Measurements from ENCODE around the gene SIAH1.
A peak's percentile ranks its signal among the peaks of the same experiment; 100 is the strongest.
"Not testable (repeated sequence)": the region's sequence is repeated elsewhere in the genome, so short reads cannot be mapped to it uniquely, and the experiment has no call there.

The SIAH1 gene, protein sequence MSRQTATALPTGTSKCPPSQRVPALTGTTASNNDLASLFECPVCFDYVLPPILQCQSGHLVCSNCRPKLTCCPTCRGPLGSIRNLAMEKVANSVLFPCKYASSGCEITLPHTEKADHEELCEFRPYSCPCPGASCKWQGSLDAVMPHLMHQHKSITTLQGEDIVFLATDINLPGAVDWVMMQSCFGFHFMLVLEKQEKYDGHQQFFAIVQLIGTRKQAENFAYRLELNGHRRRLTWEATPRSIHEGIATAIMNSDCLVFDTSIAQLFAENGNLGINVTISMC

DNA sequence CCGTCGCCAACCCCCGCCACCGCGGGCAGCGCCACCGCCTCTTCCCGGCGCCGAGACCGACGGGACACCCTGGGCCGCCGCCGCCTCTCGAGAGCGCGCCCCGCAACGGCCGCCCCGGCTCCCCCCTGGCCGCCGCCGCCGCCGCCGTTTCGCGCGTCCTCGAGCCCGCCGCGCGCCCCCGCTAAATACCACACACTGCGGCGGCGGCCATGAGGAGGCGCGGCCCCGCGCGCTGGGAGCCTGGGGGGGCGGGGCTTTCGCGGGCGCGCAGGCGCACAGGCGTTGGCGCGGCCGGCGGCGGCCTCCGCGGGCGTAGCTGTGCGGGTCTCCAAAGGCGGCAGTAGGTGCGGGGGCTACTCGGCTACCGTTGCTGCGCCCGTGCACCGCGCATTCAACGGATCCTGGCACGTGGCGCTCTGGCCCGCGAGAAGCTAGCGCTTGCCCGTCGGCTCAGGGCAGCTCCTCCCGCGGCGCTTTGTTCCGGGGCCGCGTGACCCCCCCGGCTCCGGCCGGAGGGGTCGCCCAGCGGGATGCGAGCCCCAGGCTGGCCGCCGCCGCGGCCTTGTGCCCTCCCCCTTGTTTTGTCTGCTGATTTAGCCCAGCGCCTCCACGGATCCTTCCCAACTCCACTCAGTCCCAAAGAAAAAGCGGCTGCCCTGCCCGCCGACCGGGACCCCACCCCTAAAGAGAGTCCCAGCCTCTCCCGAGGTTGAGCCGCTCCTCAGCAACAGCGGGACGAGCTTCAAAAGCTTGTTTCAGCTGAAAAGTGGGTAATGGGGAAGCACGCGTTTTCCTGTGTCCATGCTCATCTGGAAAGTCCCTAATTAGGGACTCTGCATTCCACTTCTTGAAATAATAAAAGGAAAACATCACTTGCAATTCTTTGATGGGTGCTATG is at the start of gene SIAH1:
SIAH1 (minus strand) TSS at position 161 of the 898 bp plus-strand sequence. CDS start 22,985 bp downstream, outside the sequence.
- DNase-seq (ENCODE audit: low read depth in 3 of 3) = peak; percentile 64 to 85 (median 71)

DNA sequence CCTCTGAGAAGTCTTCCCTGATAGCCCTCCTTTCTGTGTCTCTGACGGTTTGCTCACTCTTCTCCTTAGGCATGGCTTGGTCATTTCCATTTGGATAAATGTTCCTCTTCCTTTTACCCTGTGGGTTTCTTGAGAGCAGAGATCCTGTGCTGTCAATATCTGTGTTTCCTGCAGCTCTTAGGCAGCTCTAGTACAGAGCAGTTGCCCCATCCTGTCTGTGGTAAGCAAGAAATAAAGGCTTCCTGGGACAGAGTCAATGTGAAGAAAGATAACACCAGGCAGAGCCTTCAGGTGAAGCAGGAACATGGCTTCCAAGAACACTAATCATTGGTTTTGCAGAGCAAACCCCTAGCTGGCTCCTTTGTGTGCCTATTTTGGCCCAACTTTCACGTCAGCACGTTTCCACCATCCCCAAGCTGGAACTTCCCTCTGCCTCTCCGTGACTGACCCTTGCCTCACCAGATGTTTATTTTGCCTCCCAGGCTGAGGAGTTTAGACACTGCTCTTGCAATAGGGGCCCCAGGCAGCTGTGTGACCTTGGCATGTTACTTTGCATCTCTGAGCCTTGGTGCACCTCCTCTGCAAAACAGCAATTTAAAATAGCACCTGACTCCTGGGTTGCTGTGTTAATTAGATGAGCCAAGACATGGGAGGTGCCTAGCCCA is 49.6 kb upstream of the SIAH1 start:
- DNase-seq (ENCODE audit: low read depth in 3 of 3) = no peak

DNA sequence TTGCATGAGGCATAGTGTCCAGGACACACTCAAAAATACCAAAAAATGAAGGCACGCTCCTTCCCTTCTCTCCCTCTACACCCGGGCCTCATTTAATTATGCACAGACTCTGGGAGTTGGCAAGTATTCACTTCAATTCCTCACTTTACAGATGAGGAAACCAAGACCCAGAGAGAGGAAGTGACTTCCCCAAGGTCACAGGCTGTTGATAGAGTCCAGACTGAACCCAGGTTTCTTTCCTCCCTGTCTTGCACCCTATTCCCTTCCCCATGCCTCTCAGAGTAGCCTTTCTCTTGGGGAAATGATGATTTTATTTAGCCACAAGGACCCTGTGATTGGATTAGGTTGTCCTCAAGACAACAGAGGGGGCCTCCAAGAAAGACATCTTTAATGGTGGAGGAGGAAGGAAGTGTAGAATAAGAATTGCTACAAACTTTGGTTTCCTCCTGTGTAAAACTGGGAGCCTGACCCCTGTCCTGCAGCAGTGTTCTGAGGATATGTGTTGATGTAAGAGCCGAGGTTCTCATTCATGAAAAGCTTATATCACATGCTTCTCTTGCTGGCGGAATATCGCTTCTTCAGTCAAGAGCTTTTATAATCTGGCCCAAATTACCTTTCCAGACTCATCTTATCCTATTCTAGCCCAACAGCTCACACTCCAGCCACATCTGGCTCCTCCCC is 48.8 kb upstream of the SIAH1 start:
- DNase-seq (ENCODE audit: low read depth in 3 of 3) = no peak

DNA sequence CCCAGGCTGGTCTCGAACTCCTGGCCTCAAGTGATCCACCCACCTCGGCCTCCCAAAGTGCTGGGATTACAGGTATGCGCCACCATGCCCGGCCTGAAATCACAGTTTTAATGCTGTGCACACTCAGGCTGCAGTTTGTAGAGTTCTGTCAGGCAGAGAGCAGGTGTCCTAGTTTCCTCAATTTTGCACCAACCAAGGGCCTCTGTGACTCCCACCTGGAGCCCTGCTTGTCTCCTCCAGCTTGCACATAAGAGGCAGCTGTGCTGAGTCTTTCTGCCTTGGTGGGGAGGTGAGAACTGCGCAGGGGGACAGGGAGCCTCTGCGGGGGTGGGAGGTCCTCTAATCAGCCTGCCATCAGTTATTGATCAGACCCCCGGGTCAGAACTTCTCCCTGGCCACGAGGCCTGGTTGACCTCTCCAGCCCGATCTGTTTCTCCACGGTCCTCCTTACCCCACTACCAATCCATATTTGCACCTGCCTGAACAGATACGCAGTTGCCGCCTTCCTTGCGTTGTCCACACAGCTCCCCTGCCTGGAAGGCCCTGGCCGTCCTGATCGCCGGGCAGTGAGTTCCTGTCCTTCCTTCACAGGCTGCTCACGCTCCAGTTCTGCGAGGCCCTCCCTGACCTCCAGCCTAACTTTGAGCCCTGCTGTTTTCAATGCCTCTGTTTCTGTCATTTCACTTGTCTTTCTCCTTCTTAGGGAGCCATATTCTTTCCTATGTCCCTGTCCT is 48.1 kb upstream of the SIAH1 start:
- no peak for DNase-seq (ENCODE audit: low read depth in 3 of 3)

DNA sequence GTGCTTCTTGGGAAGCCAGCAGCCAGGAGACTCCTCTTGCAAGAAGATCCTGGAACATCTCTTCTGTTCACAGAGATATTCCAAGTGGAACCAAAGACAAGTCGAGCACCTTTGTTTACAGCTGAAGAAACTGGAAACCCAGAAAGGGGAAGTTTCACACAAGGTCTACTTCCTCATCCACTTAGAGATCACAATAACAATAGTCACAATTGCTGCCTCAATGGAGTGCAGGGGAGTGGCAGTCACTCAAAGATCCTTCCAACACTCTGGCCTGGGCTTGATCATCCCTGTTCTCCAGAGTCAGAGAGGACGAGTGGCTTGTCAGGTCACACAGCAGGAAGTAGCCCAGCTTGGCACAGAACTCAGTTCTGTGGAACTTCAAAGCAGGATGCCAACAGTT is 46.9 kb upstream of the SIAH1 start:
- DNase-seq (ENCODE audit: low read depth in 3 of 3) = no peak

DNA sequence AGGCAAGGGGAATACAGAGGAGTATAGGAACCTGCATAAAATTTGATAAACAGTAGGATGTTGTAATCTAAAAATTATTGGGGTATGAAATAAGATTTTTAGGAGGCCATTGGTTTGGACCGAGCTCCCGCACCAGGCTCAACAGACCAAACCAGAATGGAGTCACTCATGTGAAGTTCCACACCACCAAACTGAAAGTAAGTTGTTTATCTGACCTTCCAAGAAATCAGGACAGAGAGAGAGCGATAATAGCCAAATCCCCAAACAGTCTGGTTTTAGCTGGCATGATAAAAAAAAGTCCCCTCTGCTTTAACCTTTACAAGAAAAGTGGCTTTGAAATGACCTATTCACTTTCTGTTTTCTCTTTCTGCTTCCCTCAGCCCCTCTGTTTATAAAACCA is 45.7 kb upstream of the SIAH1 start:
- no peak for DNase-seq (ENCODE audit: low read depth in 3 of 3)

DNA sequence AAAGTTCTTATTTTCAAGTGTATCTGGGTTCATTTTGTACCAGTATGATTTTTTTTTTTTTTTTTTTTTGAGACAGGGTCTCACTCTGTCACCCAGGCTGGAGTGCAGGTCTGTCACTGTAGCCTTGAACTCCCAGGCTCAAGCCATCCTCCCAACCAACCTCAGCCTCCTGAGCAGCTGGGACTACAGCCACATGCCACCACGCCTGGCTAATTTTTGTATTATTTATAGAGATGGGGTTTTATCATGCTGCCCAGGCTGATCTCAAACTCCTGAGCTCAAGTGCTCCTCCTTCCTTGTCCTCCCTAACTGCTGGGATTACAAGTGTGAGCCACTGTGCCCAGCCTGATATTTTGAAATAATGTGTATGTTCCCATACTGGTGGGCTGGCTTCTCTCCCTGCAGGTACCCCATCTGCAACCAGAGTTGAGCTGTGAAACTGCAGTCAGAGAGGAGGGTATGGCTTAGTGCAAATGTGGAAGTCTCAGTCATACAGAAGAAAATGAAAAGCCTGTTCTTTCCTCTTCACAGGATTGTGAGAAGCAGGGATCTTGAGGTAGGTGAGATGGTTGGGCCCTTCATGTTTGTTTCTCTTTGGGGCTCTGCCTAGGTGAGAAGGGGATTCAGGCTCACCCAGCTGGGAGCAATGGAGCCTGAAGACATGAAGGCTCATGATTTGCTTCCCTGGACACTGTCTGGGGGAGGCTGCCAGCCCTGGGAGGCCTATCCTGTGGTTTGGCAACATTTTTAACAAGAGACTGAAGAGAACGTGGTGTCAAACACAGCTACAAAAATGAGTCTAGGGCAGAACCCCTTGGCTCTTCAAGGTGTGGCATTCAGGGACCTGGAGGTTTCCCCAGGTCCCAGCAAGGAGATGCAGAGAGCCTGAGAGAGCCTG is 41.3 kb upstream of the SIAH1 start:
- no peak for DNase-seq (ENCODE audit: low read depth in 3 of 3)

DNA sequence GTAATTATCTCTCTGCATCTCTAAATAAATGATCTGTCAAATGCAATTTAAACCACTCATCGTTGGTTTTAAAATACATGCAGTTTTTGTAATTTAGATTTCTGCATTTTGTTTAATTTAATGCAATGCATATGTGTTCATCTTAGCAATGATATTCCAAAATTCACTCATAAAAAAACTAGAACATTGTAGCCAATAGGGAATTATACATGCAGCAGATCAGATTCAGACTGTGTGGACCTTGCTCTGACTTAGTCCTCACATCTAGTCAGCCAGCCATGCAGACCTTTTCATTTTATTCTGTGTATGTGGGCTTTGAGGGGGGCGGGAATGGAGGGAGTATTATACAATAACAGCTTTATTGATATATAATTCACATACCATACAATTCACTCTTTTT is 37.3 kb upstream of the SIAH1 start:
- DNase-seq (ENCODE audit: low read depth in 3 of 3) = no peak

DNA sequence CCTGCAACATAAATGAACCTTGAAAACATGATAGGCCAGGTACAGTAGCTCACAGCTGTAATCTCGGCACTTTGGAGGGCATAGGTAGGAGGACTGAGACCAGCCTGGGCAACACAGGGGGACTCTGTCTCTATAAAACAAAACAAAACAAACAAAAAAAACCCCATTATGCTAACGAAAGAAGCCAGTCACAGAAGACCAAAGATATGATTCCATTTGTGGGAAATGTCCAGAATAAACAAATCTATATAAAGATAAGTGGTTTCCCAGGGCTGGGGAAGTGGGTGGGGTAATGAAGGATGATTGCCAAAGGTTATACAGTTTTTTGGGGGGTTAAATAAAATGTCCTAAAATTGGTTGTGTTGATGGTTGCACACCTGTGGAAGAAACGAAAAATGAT is 36.5 kb upstream of the SIAH1 start:
- no peak for DNase-seq (ENCODE audit: low read depth in 3 of 3)

DNA sequence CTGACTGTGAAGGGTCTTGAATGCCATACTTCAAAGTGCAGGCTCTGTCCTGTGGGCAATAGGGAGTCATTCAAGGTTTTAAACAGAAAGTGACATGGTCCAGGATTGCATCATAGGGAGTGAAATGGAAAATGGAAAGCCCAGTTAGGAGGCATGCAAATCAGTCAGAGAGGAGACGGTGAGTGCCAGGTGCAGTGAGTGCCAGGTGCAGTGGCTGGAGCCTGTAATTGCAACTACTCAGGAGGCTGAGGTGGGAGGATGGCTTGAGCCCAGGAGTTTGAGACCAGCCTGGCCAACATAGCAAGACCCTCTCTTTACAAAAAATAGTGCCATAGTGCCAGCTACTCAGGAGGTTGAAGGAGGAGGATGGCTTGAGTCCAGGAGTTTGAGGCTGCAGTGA is 35.2 kb upstream of the SIAH1 start:
- no peak for DNase-seq (ENCODE audit: low read depth in 3 of 3)

DNA sequence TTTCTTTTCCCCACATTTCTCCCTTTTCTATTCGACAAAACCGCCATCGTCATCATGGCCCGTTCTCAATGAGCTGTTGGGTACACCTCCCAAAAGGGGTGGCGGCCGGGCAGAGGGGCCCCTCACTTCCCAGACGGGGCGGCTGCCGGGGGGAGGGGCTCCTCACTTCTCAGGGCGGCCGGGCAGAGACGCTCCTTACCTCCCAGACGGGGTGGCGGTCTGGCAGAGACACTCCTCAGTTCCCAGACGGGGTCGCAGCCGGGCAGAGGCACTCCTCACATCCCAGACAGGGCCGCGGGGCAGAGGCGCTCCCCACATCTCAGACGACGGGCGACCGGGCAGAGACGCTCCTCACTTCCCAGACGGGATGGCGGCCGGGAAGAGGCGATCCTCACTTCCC is 31.4 kb upstream of the SIAH1 start:
- not testable (repeated sequence) for DNase-seq (ENCODE audit: low read depth in 3 of 3)

DNA sequence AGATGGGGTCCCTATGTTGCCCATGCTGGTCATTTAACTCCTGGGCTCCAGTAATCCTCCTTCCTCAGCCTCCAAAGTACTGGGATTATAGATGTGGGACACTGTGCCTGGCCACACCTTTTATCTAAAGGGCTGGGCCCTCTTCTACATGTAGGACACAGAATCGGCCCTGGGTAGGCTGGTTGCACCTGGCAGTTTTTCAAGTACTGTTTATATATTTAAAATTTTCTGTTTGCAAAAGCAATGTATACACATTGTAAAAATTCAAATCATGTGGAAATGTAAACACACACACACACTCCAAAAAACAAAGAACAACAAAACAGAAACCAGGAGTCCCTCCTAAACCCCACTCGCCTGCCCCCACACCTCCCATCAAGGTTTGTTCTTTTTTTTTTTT is 28.1 kb upstream of the SIAH1 start:
- no peak for DNase-seq (ENCODE audit: low read depth in 3 of 3)

DNA sequence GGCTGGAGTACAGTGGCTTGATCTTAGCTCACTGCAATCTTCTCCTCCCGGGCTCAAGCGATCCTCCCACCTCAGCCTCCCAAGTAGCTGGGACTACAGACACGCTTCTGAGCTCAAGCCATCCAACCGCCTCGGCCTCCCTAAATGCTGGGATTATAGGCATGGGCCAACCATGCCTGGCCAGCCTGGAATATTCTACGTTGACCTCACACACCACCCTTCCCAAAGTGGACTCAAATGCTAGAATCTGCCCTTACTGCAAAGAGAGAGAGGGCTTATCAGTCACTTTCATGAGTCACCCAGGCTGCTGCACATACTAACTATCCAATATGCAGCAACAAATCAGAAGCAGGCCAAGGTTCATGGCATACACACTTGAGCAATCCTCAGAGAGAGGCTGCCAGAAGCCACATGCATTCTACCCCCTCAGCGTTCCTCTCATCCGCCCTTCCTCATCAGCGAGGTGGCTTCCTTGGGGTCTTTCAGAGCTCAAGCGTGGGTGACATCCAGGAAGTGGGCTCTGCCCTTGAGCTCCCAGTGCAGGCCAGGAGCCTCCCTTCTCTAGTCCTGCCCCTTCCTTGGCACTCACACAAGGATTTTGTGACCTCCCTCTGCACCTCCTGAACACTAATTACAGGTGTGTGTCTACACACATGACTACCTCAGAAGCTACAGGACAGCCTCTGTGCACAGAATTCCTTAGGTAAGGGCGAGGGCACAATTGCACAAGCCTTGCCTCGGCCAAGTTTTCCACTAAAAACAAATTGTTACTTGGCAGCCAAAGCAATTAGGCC is 24.8 kb upstream of the SIAH1 start:
- no peak for DNase-seq (ENCODE audit: low read depth in 3 of 3)

DNA sequence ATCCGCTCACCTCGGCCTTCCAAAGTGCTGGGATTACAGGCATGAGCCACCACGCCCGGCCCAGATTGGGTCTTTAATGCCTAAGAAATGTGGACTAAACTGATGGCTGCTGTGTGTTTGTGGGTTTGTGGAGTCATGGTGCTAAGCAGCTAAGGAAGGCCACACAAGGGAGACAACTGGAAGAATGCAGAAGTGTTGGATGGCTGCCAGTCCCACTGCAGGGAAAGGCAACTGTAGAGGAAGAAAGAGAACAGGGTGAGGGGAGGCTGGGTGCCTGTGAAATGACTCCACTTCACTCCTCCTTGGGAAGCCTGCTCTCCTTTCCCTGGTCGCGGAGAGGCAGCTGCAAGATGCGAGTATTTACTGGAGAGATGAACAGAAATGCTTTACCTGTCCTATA is 23.5 kb upstream of the SIAH1 start:
- no peak for DNase-seq (ENCODE audit: low read depth in 3 of 3)

DNA sequence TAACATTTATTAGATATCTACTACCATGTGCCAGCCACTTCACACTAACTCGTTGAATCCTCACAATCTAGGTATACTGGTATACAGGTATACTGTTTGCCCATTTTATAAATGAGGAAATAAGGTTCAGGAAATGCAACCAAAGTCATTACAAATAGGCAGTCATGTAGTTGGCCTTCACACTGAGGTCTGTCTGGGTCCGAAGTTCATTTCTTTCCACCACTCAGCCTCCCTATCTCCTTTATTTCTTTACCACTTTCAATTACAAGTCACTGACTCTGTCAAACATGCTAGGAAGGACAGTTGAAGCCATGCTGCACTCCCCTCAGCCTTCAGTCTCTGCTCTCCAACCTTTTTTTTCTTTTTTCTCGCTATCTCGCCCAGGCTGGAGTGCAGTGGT is 20.7 kb upstream of the SIAH1 start:
- no peak for DNase-seq (ENCODE audit: low read depth in 3 of 3)

DNA sequence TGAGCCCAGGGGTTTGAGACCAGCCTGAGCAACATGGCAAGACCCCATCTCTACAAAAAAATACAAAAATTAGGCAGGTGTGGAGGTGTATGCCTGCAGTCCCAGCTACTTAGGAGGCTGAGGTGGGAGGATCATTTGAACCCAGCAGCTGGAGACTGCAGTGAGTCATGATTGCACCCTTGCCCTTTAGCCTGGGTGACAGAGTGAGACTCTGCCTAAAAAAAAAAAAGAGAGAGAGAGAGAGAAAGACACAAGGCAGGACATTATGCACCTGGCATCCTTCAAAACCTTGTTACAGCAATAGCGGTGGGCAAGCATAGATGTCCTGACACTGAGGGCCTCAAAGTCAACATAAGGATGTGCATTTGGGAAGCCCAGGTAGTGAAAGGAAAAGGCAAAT is 19.9 kb upstream of the SIAH1 start:
- no peak for DNase-seq (ENCODE audit: low read depth in 3 of 3)

DNA sequence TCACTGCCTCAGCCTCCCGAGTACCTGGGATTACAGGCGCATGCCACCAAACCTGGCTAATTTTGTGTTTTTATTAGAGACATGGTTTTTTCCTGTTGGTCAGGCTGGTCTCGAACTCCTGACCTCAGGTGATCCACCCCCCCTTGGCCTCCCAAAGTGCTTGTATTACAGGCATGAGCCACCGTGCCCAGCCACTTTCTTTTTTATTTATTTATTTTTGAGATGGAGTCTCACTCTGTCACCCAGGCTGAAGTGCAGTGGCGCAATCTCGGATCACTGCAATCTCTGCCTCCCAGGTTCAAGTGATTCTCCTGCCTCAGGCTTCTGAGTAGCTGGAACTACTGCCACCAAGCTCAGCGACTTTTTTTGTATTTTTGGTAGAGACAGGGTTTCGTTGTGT is 17.3 kb upstream of the SIAH1 start:
- not testable (repeated sequence) for DNase-seq (ENCODE audit: low read depth in 3 of 3)

DNA sequence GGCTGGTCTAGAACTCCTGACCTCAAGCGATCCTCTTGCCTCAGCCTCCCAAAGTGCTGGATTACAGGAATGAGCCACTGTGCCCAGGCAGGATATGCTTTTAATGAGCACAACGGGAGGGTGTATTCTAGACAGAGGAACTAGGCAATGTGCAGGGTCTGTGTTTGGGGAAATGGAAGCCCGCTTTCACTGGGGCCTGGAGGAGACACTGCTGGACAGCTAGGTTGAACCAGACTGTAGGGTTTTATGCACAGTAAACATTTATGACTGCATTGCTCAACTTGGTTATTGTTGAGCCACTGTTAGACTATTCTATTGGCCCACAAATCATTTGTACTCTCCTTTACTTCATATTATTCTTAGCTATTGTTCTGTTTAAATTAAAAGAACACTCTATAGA is 10.2 kb upstream of the SIAH1 start:
- no peak for DNase-seq (ENCODE audit: low read depth in 3 of 3)

DNA sequence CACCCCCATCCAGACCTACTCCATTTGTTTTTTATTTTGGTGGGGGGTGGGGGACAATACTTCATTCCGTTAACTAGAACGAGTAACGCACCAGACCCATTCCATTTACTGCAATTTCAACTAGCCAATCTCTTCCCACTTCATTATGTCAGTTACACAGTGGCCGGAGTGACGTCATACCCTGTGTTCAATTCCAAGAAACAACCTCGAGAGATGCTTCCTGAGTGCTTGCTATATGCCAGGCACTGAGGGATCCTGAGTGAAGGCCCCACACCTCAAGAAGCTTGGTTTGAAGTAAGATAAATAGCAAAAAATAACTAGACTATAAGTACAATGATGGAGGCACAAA is 9.1 kb upstream of the SIAH1 start:
- no peak for DNase-seq (ENCODE audit: low read depth in 3 of 3)

All from stimulated activated CD4-positive, alpha-beta T cell treated with anti-CD3 and anti-CD28 coated beads, TNF-alpha, amount 100 ng/mL, for 48 hours (primary cell).